Fibroblast of lung (primary cell): ENCODE data around the gene ARHGAP10.

Experiments used
- EZH2 ChIP-seq: IDR thresholded peaks from 2 replicates; pipeline ENCODE4 v1.5.1; 2012; ENCODE audit warnings: low read length, control low read depth, mild to moderate bottlenecking; ENCODE audit errors: missing control alignments
- TF ChIP-seq, protein P1 (sequence below), 2 donors: IDR thresholded peaks in 1 of 2; conservative IDR thresholded peaks in 1 of 2; 1 replicate in 1 of 2; 2 replicates in 1 of 2; pipeline ENCODE4 v1.5.1; 2011 to 2012; ENCODE audit warnings: low read length in 2 of 2, control low read depth in 1 of 2, inconsistent platforms in 1 of 2, low read depth in 1 of 2, mild to moderate bottlenecking in 1 of 2

DNA sequence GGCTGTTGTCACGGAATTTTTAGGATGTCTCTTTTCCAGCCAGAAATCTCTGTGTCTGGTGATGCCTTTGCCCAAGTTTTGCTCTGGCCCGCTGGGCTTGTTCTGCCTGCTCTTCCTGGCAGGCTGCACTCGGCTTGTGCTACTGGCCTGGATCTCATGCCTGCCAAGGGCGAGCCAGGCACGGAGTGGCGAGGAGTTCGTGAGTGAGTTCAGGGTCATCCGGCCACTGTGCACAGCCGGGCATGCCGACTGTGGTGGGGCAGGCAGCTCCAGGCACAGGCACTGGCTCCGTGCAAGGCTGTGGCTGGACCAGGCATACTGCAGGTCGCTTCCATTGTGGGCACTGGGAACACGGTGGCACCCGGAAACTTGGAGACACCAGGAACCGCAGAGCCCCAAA, 129.1 kb downstream of the ARHGAP10 start:
- TF ChIP-seq, protein P1, sequence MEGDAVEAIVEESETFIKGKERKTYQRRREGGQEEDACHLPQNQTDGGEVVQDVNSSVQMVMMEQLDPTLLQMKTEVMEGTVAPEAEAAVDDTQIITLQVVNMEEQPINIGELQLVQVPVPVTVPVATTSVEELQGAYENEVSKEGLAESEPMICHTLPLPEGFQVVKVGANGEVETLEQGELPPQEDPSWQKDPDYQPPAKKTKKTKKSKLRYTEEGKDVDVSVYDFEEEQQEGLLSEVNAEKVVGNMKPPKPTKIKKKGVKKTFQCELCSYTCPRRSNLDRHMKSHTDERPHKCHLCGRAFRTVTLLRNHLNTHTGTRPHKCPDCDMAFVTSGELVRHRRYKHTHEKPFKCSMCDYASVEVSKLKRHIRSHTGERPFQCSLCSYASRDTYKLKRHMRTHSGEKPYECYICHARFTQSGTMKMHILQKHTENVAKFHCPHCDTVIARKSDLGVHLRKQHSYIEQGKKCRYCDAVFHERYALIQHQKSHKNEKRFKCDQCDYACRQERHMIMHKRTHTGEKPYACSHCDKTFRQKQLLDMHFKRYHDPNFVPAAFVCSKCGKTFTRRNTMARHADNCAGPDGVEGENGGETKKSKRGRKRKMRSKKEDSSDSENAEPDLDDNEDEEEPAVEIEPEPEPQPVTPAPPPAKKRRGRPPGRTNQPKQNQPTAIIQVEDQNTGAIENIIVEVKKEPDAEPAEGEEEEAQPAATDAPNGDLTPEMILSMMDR (conservative IDR thresholded peaks at IDR 0.05 in 1 of 2, IDR thresholded peaks at IDR 0.05 in 1 of 2; ENCODE audit: low read depth in 1 of 2, low read length in 2 of 2) = no peak
- TF ChIP-seq EZH2 = no peak
